HG02970 (cell line): ENCODE measurements around the gene ZFP3.
"Not testable (repeated sequence)": the region's sequence is repeated elsewhere in the genome, so short reads cannot be mapped to it uniquely, and the experiment has no call there.

Experiments used
- ATAC-seq: cut with Tn5 transposase; IDR thresholded peaks from one replicate; pipeline ENCODE4 v1.9.1; 2021; ENCODE audit warnings: mild to moderate bottlenecking, moderate library complexity, moderate number of reproducible peaks; ENCODE audit not compliant: unreplicated experiment, low FRiP score

ZFP3 gene

GRCh38 chr17:5123343-5124124 lies 45.3 kb downstream of the ZFP3 start:
- no peak for ATAC-seq

- ATAC-seq, result not testable (repeated sequence)
Observed at GRCh38 chr17:5124125-5124760, 46.0 kb downstream of the ZFP3 start.

- not testable (repeated sequence) for ATAC-seq
Observed at GRCh38 chr17:5124896-5125295, 46.6 kb downstream of the ZFP3 start.

GRCh38 chr17:5126719-5127488 lies 48.6 kb downstream of the ZFP3 start:
- no peak for ATAC-seq

- ATAC-seq, result no peak
Observed at GRCh38 chr17:5127910-5128309, 49.6 kb downstream of the ZFP3 start.

- not testable (repeated sequence) for ATAC-seq
Observed at GRCh38 chr17:5128387-5128786, 50.1 kb downstream of the ZFP3 start.

GRCh38 chr17:5128905-5129535 lies 50.8 kb downstream of the ZFP3 start:
- no peak for ATAC-seq

- ATAC-seq, result not testable (repeated sequence)
Observed at GRCh38 chr17:5129770-5130169, 51.5 kb downstream of the ZFP3 start.

GRCh38 chr17:5130261-5130660 lies 52.0 kb downstream of the ZFP3 start:
- ATAC-seq, result not testable (repeated sequence)

GRCh38 chr17:5130687-5131086 lies 52.4 kb downstream of the ZFP3 start:
- not testable (repeated sequence) for ATAC-seq

- no peak for ATAC-seq
Observed at GRCh38 chr17:5131146-5131715, 53.0 kb downstream of the ZFP3 start.

- not testable (repeated sequence) for ATAC-seq
Observed at GRCh38 chr17:5131799-5132502, 53.7 kb downstream of the ZFP3 start.

GRCh38 chr17:5132503-5133225 lies 54.4 kb downstream of the ZFP3 start:
- ATAC-seq, result not testable (repeated sequence)

- no peak for ATAC-seq
Observed at GRCh38 chr17:5133311-5133710, 55.0 kb downstream of the ZFP3 start.

- ATAC-seq, result not testable (repeated sequence)
Observed at GRCh38 chr17:5133961-5134360, 55.7 kb downstream of the ZFP3 start.

- not testable (repeated sequence) for ATAC-seq
Observed at GRCh38 chr17:5134571-5134970, 56.3 kb downstream of the ZFP3 start.

GRCh38 chr17:5135131-5135712 lies 57.0 kb downstream of the ZFP3 start:
- not testable (repeated sequence) for ATAC-seq

- ATAC-seq, result no peak
Observed at GRCh38 chr17:5135726-5136579, 57.7 kb downstream of the ZFP3 start.
